H9 (cell line): ENCODE results near the gene NLRP12. TPM values are rescaled to one million over a fixed set of nuclear protein-coding genes. Genes with fewer than 3 reads are reported as not detected.

Source experiments
- DNase-seq: peaks from one replicate; pipeline ENCODE4 v3.0.0-alpha.2; 2017
- H2AFZ ChIP-seq: one replicate; pipeline ENCODE4 v1.6.1; 2013; ENCODE audit warnings: mild to moderate bottlenecking, low read length, control low read depth, moderate library complexity
- H2AK5ac ChIP-seq: 2 replicates; pipeline ENCODE4 v1.6.1; 2013; ENCODE audit warnings: low read length, control low read depth, mixed read lengths; ENCODE audit not compliant: insufficient read length
- H2BK120ac ChIP-seq: one replicate; pipeline ENCODE4 v1.6.1; 2013; ENCODE audit warnings: low read depth, mild to moderate bottlenecking, low read length, control low read depth, inconsistent platforms; ENCODE audit not compliant: poor library complexity, severe bottlenecking
- H2BK12ac ChIP-seq: 2 replicates; pipeline ENCODE4 v1.6.1; 2013; ENCODE audit warnings: low read length, control low read depth, mixed read lengths, low read depth; ENCODE audit not compliant: insufficient read length
- H2BK15ac ChIP-seq: 2 replicates; pipeline ENCODE4 v1.6.1; 2013; ENCODE audit warnings: low read depth, low read length, control low read depth
- H2BK20ac ChIP-seq: one replicate; pipeline ENCODE4 v1.6.1; 2013; ENCODE audit warnings: low read depth, mild to moderate bottlenecking, low read length, control low read depth, inconsistent platforms; ENCODE audit not compliant: poor library complexity, severe bottlenecking
- H2BK5ac ChIP-seq: 2 replicates; pipeline ENCODE4 v1.6.1; 2013; ENCODE audit warnings: low read length, control low read depth, mixed read lengths; ENCODE audit not compliant: insufficient read length
- H3K14ac ChIP-seq: 2 replicates; pipeline ENCODE4 v1.6.1; 2013; ENCODE audit warnings: low read length, control low read depth; ENCODE audit not compliant: insufficient read depth
- H3K18ac ChIP-seq: 2 replicates; pipeline ENCODE4 v1.6.1; 2013; ENCODE audit warnings: low read depth, mild to moderate bottlenecking, mixed read lengths, low read length, control low read depth; ENCODE audit not compliant: insufficient read length
- H3K23ac ChIP-seq: 2 replicates; pipeline ENCODE4 v1.6.1; 2013; ENCODE audit warnings: low read length, control low read depth, mixed read lengths, low read depth; ENCODE audit not compliant: insufficient read length
- H3K23me2 ChIP-seq: 2 replicates; pipeline ENCODE4 v1.6.1; 2013; ENCODE audit warnings: low read depth, mild to moderate bottlenecking, mixed read lengths, low read length, control low read depth; ENCODE audit not compliant: insufficient read length, poor library complexity, severe bottlenecking
- H3K27ac ChIP-seq: 2 replicates; pipeline ENCODE4 v1.5.1; 2013; ENCODE audit warnings: low read length, control low read depth, mixed read lengths, low read depth; ENCODE audit not compliant: insufficient read length
- H3K27me3 ChIP-seq: 2 replicates; pipeline ENCODE4 v1.6.1; 2013; ENCODE audit warnings: low read length, control low read depth, inconsistent platforms; ENCODE audit not compliant: insufficient read depth
- H3K4ac ChIP-seq: 2 replicates; pipeline ENCODE4 v1.6.1; 2013; ENCODE audit warnings: low read depth, mild to moderate bottlenecking, control low read depth, inconsistent platforms, low read length, moderate library complexity
- H3K4me1 ChIP-seq: 2 replicates; pipeline ENCODE4 v1.6.1; 2013; ENCODE audit warnings: low read length, control low read depth, inconsistent platforms; ENCODE audit not compliant: insufficient read depth
- H3K4me2 ChIP-seq: 2 replicates; pipeline ENCODE4 v1.6.1; 2013; ENCODE audit warnings: low read length, control low read depth, mixed read lengths; ENCODE audit not compliant: insufficient read length, insufficient read depth
- H3K56ac ChIP-seq: 2 replicates; pipeline ENCODE4 v1.6.1; 2013; ENCODE audit warnings: low read depth, mild to moderate bottlenecking, mixed read lengths, low read length, control low read depth; ENCODE audit not compliant: insufficient read length
- H3K79me1 ChIP-seq: 2 replicates; pipeline ENCODE4 v1.6.1; 2013; ENCODE audit warnings: low read depth, mild to moderate bottlenecking, moderate library complexity, low read length, control low read depth, inconsistent platforms; ENCODE audit not compliant: insufficient read depth, poor library complexity, severe bottlenecking
- H3K79me2 ChIP-seq: 2 replicates; pipeline ENCODE4 v1.6.1; 2013; ENCODE audit warnings: low read length, control low read depth, inconsistent platforms; ENCODE audit not compliant: insufficient read depth
- H3K9ac ChIP-seq: 2 replicates; pipeline ENCODE4 v1.6.1; 2013; ENCODE audit warnings: low read length, control low read depth, mixed read lengths; ENCODE audit not compliant: insufficient read length; ENCODE audit errors: extremely low read depth
- H3K9me3 ChIP-seq: one replicate; pipeline ENCODE4 v1.6.1; 2013; ENCODE audit warnings: low read depth, low read length, inconsistent platforms; ENCODE audit not compliant: control insufficient read depth
- H3T11ph ChIP-seq: one replicate; pipeline ENCODE4 v1.6.1; 2013; ENCODE audit warnings: mild to moderate bottlenecking, low read length, control low read depth, inconsistent platforms
- H4K20me1 ChIP-seq: one replicate; pipeline ENCODE4 v1.6.1; 2013; ENCODE audit not compliant: control insufficient read depth, insufficient read length, insufficient read depth
- H4K5ac ChIP-seq: 2 replicates; pipeline ENCODE4 v1.6.1; 2013; ENCODE audit warnings: low read depth, mild to moderate bottlenecking, mixed read lengths, low read length, control low read depth; ENCODE audit not compliant: insufficient read length
- H4K8ac ChIP-seq: replicated peaks from 2 replicates; pipeline ENCODE4 v1.6.1; 2013; ENCODE audit warnings: low read length, control low read depth, mixed read lengths, low read depth; ENCODE audit not compliant: insufficient read length
- H4K91ac ChIP-seq: 2 replicates; pipeline ENCODE4 v1.6.1; 2013; ENCODE audit warnings: low read depth, mild to moderate bottlenecking, moderate library complexity, mixed read lengths, low read length, control low read depth; ENCODE audit not compliant: insufficient read length
- H3K27ac Mint-ChIP-seq, 3 experiments: 2 replicates in 2 of 3; 3 replicates in 1 of 3; pipeline ENCODE4 v1.8.0; 2020 to 2021; ENCODE audit warnings: mixed read lengths in 3 of 3, mild to moderate bottlenecking in 1 of 3, moderate library complexity in 1 of 3
- H3K27me3 Mint-ChIP-seq: 2 replicates; pipeline ENCODE4 v1.8.0; 2021; ENCODE audit warnings: low read depth, mild to moderate bottlenecking, moderate library complexity, mixed read lengths
- H3K36me3 Mint-ChIP-seq, 3 experiments: 2 replicates in 2 of 3; 3 replicates in 1 of 3; pipeline ENCODE4 v1.8.0; 2020 to 2021; ENCODE audit warnings: low read depth in 3 of 3, mixed read lengths in 3 of 3; ENCODE audit not compliant: insufficient read depth in 1 of 3
- H3K4me1 Mint-ChIP-seq, 2 experiments: 2 replicates each; pipeline ENCODE4 v1.8.0; 2020; ENCODE audit warnings: mixed read lengths in 2 of 2
- H3K4me3 Mint-ChIP-seq, 2 experiments: 2 replicates in 1 of 2; 3 replicates in 1 of 2; pipeline ENCODE4 v1.8.0; 2020 to 2021; ENCODE audit warnings: mild to moderate bottlenecking in 2 of 2, mixed read lengths in 2 of 2, moderate library complexity in 1 of 2
- H3K9me3 Mint-ChIP-seq, 2 experiments: 2 replicates in 1 of 2; 3 replicates in 1 of 2; pipeline ENCODE4 v1.8.0; 2020; ENCODE audit warnings: mild to moderate bottlenecking in 2 of 2, mixed read lengths in 2 of 2, moderate library complexity in 1 of 2
- CTCF ChIP-seq: fragments of 200-600 bp; sonication (generic); conservative IDR thresholded peaks from 3 replicates; pipeline ENCODE4 v1.8.0; 2021; ENCODE audit warnings: antibody characterized with exemption, mild to moderate bottlenecking
- WGBS: extraction: QIAGEN DNeasy Blood & Tissue Kit; methylation state at CpG from one replicate; pipeline ENCODE4 v1.1.7; 2013; ENCODE audit warnings: missing lambda C conversion rate, low lambda C conversion rate, mixed read lengths; ENCODE audit not compliant: insufficient read length; ENCODE audit errors: extremely low coverage; 5-methylcytosine and 5-hydroxymethylcytosine counted together
- total RNA-seq: library from RNA; stranded (reverse); gene quantifications from 2 replicates; pipeline ENCODE4 v1.2.1, GENCODE V29; 2021

The NLRP12 gene
- total RNA-seq, 1 experiment from 2014 or later, result 4.0 TPM

- peak within 1 kb of the TSS; percentile 93 for H3T11ph ChIP-seq
- no peak within 1 kb of the TSS for H4K8ac ChIP-seq
- peak within 1 kb of the TSS; percentile 99 for H3K14ac ChIP-seq
- H4K20me1 ChIP-seq, result no peaks in the 10 kb centered on the region
- H2BK5ac ChIP-seq, result peak within 1 kb of the TSS; percentile 77
- peak within 1 kb of the TSS; percentile 91 for H4K91ac ChIP-seq
- H3K9me3 ChIP-seq, result no peaks in the 10 kb centered on the region
- peak within 1 kb of the TSS; percentile 15 for H2BK20ac ChIP-seq
- no peak within 1 kb of the TSS for H2AFZ ChIP-seq
- no peaks in the 10 kb centered on the region for H3K79me1 ChIP-seq
- peak within 1 kb of the TSS; percentile 18 for H2AK5ac ChIP-seq
- peaks cover 15% of the 10 kb centered on the region for H3K23me2 ChIP-seq
- H3K4ac ChIP-seq, result peak within 1 kb of the TSS; percentile 93; the same call in 1 of the 2 replicates
- H3K56ac ChIP-seq, result no peak within 1 kb of the TSS
- no CpG with 5 or more reads among the region's 37 CpGs for WGBS
- peak within 1 kb of the TSS; percentile 92 for H3K9ac ChIP-seq
- H3K27me3 Mint-ChIP-seq, result peaks cover 8% of the 10 kb centered on the region
- peak within 1 kb of the TSS; percentile 99 to 100 (median 100) for H3K27ac Mint-ChIP-seq
- TF ChIP-seq CTCF, result no peak
- no peaks in the 10 kb centered on the region for H3K9me3 Mint-ChIP-seq
- peak within 1 kb of the TSS; percentile 99 for H3K18ac ChIP-seq
- H3K4me1 ChIP-seq, result peaks cover 2% of the 10 kb centered on the region; the same call in 1 of the 2 replicates
- peaks cover 26 to 33% of the 10 kb centered on the region in 2 experiments for H3K4me1 Mint-ChIP-seq
- peaks cover 12 to 18% (median 13%) of the 10 kb centered on the region in 3 experiments; a peak in 6 of 7 replicates for H3K36me3 Mint-ChIP-seq
- H2BK12ac ChIP-seq, result peak within 1 kb of the TSS; percentile 90
- H2BK15ac ChIP-seq, result peak within 1 kb of the TSS; percentile 72; the same call in 1 of the 2 replicates
- peaks cover 2% of the 10 kb centered on the region; the same call in 1 of the 2 replicates for H3K79me2 ChIP-seq
- peak; percentile 100 for DNase-seq
- H3K23ac ChIP-seq, result no peak within 1 kb of the TSS
- H3K4me3 Mint-ChIP-seq, result peak within 1 kb of the TSS; percentile 92 to 97
- peak within 1 kb of the TSS; percentile 92 for H3K4me2 ChIP-seq
- peak within 1 kb of the TSS; percentile 96 for H3K27ac ChIP-seq
- H3K27me3 ChIP-seq, result no peaks in the 10 kb centered on the region
- H4K5ac ChIP-seq, result peak within 1 kb of the TSS; percentile 80
- H2BK120ac ChIP-seq, result peak within 1 kb of the TSS; percentile 99
Measured at GRCh38 chr19:53867225-53868090, 43.3 kb upstream of the NLRP12 start, which contains the start of gene MYADM. Gene MYADM (plus strand): TSS chr19:53867883. CDS start chr19:53873530, 5,647 bp downstream.
